NB4 (cell line): ENCODE measurements around the gene NEO1.

ENCODE experiments used
- DNase-seq: peaks from one replicate; pipeline ENCODE4 v3.0.0; 2010; ENCODE audit warnings: low read depth
- H3K4me3 ChIP-seq: one replicate; pipeline ENCODE4 v1.5.1; 2011; ENCODE audit warnings: mild to moderate bottlenecking, low read depth, low read length, moderate library complexity
- MYC ChIP-seq: IDR thresholded peaks from 2 replicates; pipeline ENCODE4 v1.6.1; 2011; ENCODE audit warnings: low read depth, low read length
- POLR2A ChIP-seq: IDR thresholded peaks from 2 replicates; pipeline ENCODE4 v1.6.1; 2011; ENCODE audit warnings: mild to moderate bottlenecking; ENCODE audit not compliant: insufficient read length; ENCODE audit errors: extremely low read depth
- TF ChIP-seq, protein P1 (sequence below): IDR thresholded peaks from one replicate; pipeline ENCODE4 v1.5.1; 2012; ENCODE audit warnings: low read depth, low read length
- TF ChIP-seq, protein P2 (sequence below): IDR thresholded peaks from 2 replicates; pipeline ENCODE4 v1.6.1; 2011; ENCODE audit warnings: low read depth, low read length

Gene NEO1

DNA sequence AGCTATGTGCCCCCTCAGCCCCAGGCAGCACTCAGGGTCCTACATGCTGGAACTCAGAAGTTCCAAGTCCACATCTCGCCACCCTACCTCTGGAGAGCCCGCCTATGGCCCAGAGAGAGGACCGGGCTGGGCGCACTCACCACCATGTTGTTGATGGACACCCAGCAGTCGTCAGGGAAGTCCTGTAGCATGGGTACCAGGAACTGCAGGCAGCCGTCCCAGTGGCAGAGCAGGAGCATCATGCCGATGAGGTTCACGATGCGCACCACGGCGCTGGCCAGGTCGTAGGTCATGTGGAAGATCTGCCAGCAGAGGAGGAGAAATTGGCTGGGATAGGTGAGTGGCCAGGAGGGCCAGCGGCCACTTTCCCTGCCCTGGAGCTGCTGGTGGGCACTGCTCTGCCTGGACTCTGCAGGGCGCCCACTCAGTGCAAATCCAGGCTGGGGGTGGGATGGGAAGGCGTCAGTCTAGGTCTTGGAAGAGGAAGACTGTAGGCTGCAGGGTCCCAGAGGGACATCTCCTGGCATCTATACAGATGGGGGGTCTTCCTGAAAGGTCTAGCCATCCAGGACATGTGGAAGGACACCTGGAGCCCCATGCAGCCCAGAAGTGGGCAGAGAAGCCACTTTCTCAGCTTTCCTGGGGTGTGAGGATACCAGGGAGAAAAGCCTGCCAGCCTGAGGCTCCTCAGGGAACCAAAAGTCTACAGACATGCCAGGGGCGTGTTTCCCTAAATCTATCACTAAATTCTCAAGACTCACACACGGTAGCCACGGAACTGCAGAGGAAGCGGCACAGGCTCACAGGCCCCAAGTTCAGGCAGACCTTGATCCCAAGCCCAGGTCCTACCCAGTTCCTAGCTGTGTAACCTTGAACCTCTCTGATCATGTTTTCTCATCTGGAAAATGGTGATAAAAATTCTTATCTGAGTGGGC is 280.0 kb downstream of the NEO1 start:
- DNase-seq = no peak
- H3K4me3 ChIP-seq = no peak overlapping the region
- TF ChIP-seq POLR2A (no peak), MYC (no peak)
- TF ChIP-seq, protein P1, sequence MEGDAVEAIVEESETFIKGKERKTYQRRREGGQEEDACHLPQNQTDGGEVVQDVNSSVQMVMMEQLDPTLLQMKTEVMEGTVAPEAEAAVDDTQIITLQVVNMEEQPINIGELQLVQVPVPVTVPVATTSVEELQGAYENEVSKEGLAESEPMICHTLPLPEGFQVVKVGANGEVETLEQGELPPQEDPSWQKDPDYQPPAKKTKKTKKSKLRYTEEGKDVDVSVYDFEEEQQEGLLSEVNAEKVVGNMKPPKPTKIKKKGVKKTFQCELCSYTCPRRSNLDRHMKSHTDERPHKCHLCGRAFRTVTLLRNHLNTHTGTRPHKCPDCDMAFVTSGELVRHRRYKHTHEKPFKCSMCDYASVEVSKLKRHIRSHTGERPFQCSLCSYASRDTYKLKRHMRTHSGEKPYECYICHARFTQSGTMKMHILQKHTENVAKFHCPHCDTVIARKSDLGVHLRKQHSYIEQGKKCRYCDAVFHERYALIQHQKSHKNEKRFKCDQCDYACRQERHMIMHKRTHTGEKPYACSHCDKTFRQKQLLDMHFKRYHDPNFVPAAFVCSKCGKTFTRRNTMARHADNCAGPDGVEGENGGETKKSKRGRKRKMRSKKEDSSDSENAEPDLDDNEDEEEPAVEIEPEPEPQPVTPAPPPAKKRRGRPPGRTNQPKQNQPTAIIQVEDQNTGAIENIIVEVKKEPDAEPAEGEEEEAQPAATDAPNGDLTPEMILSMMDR = no peak
- TF ChIP-seq, protein P2, sequence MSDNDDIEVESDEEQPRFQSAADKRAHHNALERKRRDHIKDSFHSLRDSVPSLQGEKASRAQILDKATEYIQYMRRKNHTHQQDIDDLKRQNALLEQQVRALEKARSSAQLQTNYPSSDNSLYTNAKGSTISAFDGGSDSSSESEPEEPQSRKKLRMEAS = no peak

DNA sequence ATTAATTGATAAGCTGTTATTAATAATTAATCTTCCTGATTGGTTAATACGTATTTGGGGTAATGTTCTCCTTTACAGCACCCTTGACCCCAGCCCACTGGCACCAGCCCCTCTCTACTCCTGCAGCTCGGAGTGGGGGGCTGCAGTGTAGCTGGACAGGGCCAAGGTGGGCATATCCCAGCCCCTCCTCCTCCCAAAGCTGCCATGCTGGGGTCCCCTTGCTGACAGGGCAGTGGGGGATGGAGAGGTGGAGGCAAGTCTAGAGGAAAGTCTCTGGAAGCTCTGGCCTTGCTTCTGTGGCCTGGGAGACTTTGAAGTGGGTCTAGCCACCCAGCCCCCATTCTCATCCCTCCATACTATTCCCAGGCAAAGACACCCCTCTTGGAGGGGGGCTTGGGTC is 280.7 kb downstream of the NEO1 start:
- DNase-seq = no peak
- TF ChIP-seq, protein P2 = no peak
- TF ChIP-seq MYC = no peak
- TF ChIP-seq, protein P1 = no peak
- TF ChIP-seq POLR2A = no peak
- H3K4me3 ChIP-seq = no peak overlapping the region

DNA sequence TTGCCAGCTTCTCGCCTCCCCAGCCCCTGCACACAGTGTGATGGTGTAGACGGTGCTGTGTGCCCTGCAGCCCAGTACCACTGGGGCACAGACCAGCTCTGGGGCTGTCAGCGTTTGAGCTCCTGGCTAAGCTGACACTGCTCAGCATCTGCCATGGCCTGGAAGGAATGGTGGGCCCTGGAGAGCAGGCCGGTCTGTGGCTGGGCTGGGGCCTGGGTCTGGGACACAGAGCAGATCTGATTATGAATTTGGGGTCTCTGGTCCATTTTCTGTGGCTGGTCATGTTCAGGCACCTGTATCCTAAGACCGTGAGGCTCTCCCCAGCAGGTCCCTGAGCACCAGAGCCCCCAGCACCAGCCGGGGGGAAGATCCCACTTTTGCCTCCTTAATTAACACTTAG is 281.8 kb downstream of the NEO1 start:
- TF ChIP-seq MYC = no peak
- TF ChIP-seq, protein P1 = no peak
- TF ChIP-seq, protein P2 = no peak
- no peak overlapping the region for H3K4me3 ChIP-seq
- DNase-seq = no peak

DNA sequence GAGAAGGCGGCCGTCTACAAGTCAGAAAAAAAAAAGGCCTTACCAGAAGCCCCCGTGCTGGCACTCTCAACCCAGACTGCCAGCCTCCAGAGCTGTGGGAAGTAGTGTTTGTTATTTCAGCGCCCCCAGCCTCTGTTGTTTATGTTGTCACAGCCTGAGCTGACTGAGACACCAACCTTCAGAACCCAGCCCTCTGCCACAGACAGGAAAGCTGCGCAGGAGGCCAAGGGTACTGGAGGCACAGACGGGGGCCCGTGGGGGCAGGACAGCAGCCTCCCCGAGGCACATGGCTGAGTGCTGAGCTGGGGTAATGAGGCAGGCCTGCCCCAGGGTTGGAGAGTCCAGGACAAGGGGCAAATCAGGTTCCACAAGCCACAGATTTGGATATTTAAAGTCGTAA is 282.8 kb downstream of the NEO1 start:
- DNase-seq = no peak
- no peak for TF ChIP-seq POLR2A
- TF ChIP-seq, protein P1 = no peak
- TF ChIP-seq, protein P2 = no peak
- TF ChIP-seq MYC = no peak
- no peak overlapping the region for H3K4me3 ChIP-seq

DNA sequence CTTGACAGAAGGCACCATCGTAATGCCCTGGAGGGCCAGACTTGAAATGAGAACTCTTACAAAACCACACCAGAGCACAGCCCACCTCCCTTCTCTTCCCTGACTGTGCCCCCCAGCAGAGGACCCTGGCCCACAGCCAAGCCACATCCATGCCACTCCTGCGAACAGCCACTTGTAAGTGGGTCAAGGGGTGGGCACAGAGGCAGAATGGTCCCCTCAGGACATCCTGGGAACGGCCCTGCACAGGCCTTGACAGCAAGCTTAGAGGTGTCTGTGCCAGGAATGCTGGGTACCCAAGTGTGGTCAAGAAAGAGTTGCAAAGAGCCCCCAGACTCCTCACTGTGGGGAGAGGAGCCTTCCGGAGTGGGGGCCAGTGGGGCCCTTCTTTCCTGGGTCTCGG is 283.2 kb downstream of the NEO1 start:
- no peak for DNase-seq
- TF ChIP-seq, protein P2 = no peak
- TF ChIP-seq POLR2A (no peak), MYC (no peak)
- TF ChIP-seq, protein P1 = no peak
- H3K4me3 ChIP-seq = no peak overlapping the region
